Measurements from ENCODE around the gene PIH1D2.
A peak's percentile ranks its signal among the peaks of the same experiment; 100 is the strongest.
"Not testable (repeated sequence)": the region's sequence is repeated elsewhere in the genome, so short reads cannot be mapped to it uniquely, and the experiment has no call there.

The PIH1D2 gene

DNA sequence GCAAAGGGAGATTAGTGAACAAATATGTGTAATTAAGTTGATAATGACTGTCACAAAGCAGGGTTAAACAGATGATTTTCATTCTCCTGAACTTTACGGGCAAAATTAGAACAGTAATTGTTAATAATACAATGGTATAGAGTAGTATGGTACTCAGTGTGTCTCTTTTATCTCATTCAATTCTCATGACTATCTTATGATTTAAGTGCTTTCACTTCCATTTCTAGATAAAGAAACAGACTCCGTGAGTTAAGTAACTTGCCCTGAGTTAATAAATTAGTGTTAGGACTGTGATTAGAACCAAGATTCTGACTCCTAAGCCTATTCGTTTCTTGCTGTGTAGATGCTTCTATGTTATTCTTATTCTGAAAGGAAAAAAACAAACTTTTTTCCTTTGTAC lies 22.0 kb downstream of the PIH1D2 start:
- DNase-seq (ENCODE audit: low spot score): no peak

DNA sequence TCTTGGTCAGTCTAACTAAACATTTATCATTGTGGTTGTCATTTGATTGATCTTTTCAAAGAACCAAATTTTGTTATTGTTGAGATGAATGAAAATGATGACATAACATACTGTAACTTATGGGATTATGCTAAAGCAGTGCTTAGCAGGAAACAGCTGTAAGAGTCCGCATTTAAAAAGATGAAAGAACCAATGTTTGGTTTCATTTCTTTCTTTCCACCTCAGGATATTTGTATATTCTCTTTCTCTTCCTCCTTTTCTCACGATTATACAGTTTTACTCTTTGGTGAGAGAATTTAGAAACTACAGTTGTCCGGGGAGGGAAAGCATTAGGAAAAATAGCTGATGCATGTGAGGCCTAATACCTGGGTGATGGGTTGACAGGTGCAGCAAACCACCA lies 23.1 kb downstream of the PIH1D2 start:
- DNase-seq (ENCODE audit: low spot score): no peak

DNA sequence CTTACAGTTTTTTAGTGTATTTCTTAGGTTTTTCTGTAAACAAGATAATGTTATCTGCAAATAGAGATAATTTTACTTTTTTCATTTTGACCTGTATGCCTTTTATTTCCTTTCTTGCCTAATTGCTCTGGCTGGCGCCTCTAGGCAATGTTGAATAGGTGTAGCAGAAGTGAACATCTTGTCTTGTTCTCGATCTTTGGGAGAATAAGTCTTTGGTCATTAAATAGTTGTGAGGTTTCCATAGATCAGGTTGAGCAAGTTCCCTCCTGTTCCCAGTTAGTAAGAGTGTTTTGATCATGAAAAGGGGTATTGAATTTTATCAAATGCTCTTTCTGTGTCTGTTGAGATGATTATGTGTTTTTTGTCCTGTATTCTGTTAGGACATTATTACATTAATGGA lies 24.0 kb downstream of the PIH1D2 start:
- DNase-seq (ENCODE audit: low spot score): no peak

DNA sequence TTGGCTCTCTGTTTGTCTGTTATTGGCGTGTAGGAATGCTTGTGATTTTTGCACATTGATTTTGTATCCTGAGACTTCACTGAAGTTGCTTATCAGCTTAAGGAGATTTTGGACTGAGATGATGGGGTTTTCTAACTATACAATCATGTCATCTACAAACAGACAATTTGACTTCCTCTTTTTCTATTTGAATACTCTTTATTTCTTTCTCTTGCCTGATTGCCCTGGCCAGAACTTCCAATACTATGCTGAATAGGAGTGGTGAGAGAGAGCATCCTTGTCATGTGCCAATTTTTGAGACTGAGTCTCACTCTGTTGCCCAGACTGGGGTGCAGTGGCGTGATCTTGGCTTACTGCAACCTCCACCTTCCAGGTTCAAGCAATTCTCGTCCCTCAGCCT lies 25.6 kb downstream of the PIH1D2 start:
- DNase-seq (ENCODE audit: low spot score): not testable (repeated sequence)

DNA sequence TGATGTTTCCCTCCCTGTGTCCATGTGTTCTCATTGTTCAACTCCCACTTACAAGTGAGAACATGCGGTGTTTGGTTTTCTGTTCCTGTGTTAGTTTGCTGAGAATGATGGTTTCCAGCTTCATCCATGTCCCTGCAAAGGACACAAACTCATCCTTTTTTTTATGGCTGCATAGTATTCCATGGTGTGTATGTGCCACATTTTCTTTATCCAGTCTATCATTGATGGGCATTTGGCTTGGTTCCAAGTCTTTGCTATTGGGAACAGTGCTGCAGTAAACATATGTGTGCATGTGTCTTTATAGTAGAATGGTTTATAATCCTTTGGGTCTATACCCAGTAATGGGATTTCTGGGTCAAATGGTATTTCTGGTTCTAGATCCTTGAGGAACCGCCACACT lies 27.2 kb downstream of the PIH1D2 start:
- not testable (repeated sequence) for DNase-seq (ENCODE audit: low spot score)

DNA sequence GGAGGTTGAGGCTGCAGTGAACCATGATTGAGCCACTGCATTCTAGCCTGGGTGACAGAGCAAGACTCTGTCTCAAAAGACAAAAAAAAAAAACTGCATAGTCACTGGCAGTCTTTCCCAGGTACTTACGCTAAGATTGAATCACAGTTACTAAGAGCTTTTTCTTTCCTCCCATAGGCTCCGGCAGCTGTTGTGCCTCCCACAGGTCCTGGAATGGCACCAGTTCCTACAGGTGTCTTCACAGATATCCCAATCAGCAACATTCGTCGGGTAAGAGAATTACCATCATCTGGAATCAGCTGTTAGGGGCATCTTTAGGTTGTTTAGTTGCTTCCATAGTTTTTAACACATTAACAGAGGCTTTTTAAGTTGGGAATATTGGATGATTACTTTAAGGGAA lies 28.9 kb downstream of the PIH1D2 start:
- no peak for DNase-seq (ENCODE audit: low spot score)

DNA sequence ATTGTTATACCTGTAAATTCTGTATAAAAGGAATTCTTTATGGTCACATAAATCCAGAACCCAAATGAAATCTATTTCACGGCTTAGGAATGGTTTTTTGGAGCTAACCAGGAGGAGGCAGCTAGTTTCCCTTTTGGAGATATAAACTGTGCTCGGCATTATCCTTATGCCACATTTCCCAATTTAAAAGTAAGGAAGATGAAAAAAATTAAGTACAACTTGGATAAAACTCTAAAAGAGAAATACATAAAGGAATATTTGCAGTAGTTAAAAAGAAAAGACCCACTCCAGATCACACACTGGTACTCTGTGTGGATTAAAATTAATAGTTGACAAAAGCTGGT lies 30.9 kb downstream of the PIH1D2 start:
- no peak for DNase-seq (ENCODE audit: low spot score)

DNA sequence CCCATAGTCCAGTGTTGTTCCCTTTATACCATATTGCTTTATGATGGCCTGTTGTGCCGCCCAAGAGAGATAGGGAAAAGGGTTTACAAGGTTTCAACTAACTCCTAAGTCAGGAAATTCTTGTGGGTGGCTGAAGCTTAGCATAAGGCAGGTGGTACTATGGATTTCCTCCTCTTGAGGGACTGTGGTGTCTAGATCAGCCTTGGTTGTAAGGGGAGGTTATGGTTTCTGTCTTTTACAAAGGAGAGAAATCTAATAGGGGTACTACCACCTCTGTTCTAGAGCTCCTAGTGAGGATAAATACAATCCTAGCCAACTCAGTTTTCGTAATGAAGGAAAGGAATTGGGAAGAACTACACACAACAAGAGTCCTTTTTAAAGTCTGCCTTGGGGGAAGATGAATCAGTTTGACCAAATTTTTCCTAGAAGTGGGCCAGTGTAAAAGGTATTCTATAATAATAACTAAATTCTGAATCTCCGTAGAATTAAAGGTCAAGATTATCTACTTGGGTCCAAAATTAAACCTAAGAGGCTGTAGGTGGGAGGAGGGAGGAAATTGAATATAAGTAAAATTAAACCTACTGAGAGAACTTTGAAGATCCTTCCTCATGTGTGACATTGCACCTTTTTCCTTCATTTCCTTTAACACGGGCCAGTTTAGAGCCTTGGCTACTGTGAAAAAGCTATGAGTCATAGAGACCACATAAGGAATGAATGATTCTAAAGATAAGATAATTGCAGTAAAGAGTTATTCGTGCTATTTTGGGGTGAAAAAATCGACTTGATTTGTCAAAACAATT lies 31.5 kb downstream of the PIH1D2 start:
- no peak for DNase-seq (ENCODE audit: low spot score)

DNA sequence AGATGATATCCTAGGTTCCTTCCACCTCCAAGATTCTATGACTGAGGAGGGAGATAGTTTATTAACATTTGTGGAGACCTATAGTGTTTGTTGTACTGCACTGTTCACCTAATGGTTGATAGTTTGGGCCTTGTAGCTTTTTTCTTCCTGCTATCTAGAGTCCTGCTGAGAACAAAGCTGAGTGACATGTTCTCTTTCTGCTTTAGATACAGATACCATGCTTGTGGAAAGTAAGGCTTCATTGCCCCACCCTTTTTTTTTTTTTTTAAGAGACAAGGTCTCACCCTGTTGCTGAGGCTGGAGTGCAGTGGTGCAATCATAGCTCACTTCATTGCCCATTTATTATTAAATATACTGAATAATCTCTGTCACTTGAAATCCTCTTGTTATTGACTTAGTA lies 36.3 kb downstream of the PIH1D2 start:
- DNase-seq (ENCODE audit: low spot score): no peak

DNA sequence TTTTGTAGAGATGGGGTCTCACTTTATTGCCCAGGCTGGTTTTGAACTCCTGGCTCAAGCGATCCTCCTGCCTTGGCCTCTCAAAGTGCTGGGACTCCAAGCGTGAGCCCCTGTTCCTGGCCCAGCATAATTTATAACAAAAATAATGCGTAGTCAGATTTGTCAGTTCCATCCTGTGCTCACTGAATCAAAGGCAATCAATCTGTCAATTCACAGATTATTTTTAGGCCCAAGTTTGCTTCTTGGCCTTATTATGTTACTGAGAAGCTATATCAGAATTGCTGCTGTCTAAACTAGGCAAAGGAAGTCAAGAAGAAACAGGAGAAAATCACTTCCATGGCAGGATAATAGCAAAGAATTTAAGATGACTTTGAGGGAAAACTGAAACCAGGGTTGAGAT lies 39.9 kb downstream of the PIH1D2 start:
- DNase-seq (ENCODE audit: low spot score): no peak

DNA sequence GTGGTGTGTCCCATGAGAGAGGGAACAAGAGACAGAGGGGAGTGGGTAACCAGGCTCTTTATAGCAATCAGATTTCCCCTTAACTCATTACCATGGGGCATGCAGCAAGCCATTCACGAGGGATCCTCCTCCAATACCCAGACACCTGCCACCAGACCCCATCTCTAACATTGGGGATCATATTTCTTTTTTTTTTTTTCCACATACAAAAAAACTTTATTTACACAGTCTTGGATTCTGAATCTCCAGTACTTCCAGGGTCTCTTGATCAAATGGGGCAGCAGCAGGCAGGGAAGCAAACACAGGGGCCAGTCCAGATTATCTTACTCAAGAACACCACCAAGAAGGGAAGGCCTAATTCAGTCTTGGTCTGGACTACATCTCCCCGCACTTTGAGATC lies 44.4 kb downstream of the PIH1D2 start:
- DNase-seq (ENCODE audit: low spot score): no peak

DNA sequence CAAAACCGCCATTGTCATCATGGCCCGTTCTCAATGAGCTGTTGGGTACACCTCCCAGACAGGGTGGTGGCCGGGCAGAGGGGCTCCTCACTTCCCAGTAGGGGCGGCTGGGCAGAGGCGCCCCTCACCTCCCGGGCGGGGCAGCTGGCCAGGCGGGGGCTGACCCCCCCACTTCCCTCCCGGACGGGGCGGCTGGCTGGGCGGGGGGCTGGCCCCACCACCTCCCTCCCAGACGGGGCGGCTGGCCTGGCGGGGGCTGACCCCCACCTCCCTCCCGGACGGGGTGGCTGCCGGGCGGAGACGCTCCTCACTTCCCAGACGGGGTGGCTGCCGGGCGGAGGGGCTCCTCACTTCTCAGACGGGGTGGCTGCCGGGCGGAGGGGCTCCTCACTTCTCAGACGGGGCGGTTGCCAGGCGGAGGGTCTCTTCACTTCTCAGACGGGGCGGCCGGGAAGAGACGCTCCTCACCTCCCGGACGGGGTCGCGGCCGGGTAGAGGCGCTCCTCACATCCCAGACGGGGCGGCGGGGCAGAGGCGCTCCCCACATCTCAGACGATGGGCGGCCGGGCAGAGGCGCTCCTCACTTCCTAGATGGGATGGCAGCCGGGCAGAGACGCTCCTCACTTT lies 46.9 kb downstream of the PIH1D2 start:
- DNase-seq (ENCODE audit: low spot score): not testable (repeated sequence)

DNA sequence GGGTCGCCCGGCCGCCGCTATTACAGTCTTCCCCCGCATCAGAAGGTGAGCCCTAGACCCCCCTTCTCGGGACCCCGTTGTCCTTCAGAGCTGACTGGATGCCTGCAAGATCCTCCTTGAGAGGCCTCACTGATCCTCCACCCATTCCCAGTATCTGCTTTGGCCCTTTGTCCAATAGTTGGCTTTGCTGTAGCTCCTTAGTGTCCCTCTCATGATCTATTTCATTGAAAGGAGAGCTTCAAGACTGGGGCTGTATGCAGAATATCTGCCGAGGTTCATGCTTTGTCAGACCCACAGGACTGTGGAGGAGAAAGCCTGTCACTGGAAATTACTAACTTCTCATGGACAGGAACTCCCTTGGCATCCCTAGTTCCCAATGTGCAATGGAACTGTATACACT lies 48.1 kb downstream of the PIH1D2 start:
- DNase-seq (ENCODE audit: low spot score): no peak

DNA sequence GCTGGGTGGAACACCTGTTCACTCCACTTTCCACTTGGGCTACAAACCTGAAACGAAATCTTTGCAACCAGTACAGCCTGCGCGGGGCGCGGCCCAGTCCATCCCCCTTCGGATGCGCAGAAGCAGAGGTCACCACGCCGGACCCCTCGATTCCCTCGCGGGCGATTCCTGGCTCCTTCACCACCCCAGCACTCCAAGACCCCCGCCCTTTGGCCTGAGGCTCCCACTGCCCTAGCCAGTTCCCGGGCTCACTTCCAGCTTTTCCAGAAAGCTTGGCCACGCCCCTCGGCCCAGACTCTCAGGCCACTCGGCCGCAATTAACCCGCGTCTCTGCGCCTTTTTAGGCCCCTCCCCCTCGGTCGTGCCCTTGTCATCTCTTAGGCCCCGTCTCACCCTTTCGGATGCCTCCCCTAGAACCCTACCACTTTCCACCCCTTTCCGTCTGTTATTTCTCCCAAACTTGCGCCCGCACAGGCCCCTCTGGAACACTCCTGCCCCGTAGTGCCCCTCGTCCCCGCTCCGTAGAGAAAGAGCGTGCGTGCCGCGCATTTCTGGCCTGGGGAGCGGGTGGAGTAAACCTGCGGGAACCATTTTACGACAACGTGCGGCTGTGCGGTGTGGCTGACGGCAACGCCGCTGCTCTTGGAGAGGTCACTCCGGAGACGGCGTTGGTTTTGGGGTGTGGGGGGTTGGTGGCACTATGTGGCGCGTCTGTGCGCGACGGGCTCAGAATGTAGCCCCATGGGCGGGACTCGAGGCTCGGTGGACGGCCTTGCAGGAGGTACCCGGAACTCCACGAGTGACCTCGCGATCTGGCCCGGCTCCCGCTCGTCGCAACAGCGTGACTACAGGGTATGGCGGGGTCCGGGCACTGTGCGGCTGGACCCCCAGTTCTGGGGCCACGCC lies 48.8 kb downstream of the PIH1D2 start, which contains the start of gene DLAT:
Gene DLAT (plus strand): TSS at position 636 of the 906 bp plus-strand sequence. CDS start 65 bp downstream, at position 701.
- peak; percentile 91 for DNase-seq (ENCODE audit: low spot score)

DNA sequence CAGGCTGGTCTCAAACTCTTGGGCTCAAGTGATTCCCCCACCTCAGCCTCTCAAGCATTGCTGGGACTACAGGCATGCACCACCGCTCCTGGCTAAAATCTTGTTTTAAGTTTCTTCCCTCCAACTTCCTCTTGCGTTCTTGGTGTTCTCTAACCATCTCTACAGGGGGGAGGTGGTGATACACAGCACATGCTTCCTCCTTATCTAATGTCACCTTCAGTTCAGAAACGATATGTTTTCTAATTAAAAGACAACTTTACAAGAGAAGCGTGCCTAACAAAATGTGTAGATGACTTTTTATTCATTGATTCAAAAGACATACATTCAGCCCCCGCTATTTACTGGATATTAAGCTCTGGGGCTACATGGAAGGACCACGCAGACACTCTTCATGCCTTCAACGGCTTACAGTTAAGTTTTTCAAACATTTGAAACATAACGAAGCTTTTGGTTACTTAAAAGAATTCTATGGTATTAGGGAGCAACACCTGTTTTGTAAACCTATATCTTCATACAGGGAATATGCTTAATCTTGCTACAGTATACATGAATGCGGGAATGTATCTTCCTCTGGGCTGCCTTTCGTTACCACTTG lies 49.5 kb downstream of the PIH1D2 start:
- DNase-seq (ENCODE audit: low spot score): peak; percentile 32

DNA sequence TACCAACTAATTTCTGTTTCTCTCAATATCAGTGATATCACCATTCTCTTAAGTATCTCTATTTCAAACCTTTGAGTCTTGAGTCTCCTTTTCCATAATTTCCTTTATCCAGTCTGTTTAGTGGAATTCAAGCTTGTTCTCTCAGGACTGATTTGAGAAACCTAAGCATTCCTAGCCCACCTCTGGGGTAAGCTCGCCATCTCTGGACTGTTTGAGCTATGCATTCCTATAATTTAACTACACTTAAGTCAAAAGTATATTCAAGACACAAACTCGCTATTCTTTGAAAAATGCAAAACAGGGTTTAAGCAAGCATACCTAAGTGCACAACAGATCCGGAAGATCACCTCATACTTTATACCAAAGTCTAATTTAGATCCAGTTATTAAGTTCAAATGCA lies 50.7 kb downstream of the PIH1D2 start:
- no peak for DNase-seq (ENCODE audit: low spot score)

DNA sequence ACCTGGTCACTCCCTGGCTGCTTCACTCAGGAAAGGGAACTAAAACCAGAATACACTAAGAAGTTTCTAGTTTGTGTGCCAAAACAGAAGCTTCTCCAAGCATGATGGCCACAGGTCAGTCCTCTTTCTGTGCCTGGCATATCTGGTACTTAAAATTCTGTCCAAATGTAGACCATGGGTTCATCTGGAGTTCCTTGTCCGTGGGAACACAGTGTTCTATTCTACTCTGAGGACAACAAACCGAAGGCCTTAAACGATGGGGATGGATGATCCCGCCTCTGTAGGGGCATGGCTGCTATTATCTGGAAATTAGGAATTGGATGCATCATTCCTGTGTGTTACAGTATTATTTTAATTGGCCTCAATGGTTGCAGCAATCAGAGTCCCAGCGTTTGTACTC lies 54.8 kb downstream of the PIH1D2 start:
- DNase-seq (ENCODE audit: low spot score): no peak
